Stimulated activated CD4-positive, alpha-beta T cell treated with anti-CD3 and anti-CD28 coated beads, Interleukin-4, amount 100 ng/mL, for 1 hour (primary cell): Measurements from ENCODE around the gene IGLL1.
"Not testable (repeated sequence)": the region's sequence is repeated elsewhere in the genome, so short reads cannot be mapped to it uniquely, and the experiment has no call there.

Experiments used
- DNase-seq: peaks from one replicate; pipeline ENCODE4 v3.0.0-alpha.2; 2020

IGLL1 gene

GRCh38 chr22:23562186-23562585 is 17.9 kb downstream of the IGLL1 start:
- no peak for DNase-seq

GRCh38 chr22:23561025-23561510 is 19.0 kb downstream of the IGLL1 start:
- not testable (repeated sequence) for DNase-seq

GRCh38 chr22:23560215-23560614 is 19.9 kb downstream of the IGLL1 start:
- DNase-seq = not testable (repeated sequence)

- no peak for DNase-seq
Measured at GRCh38 chr22:23557467-23557866, 22.6 kb downstream of the IGLL1 start.

- no peak for DNase-seq
Measured at GRCh38 chr22:23557036-23557435, 23.1 kb downstream of the IGLL1 start.

- no peak for DNase-seq
Measured at GRCh38 chr22:23556026-23556620, 24.0 kb downstream of the IGLL1 start.

GRCh38 chr22:23555118-23555517 is 25.0 kb downstream of the IGLL1 start:
- no peak for DNase-seq

- DNase-seq = no peak
Measured at GRCh38 chr22:23553924-23554870, 25.9 kb downstream of the IGLL1 start.

GRCh38 chr22:23553438-23553837 is 26.7 kb downstream of the IGLL1 start:
- no peak for DNase-seq

GRCh38 chr22:23552573-23552972 is 27.5 kb downstream of the IGLL1 start:
- DNase-seq = no peak

GRCh38 chr22:23551385-23551784 is 28.7 kb downstream of the IGLL1 start:
- DNase-seq = no peak

GRCh38 chr22:23550049-23550650 is 29.9 kb downstream of the IGLL1 start:
- no peak for DNase-seq

GRCh38 chr22:23549198-23549595 is 30.9 kb downstream of the IGLL1 start:
- DNase-seq = no peak

- no peak for DNase-seq
Measured at GRCh38 chr22:23548501-23549197, 31.4 kb downstream of the IGLL1 start.

GRCh38 chr22:23547818-23548500 is 32.1 kb downstream of the IGLL1 start:
- no peak for DNase-seq

GRCh38 chr22:23547382-23547781 is 32.7 kb downstream of the IGLL1 start:
- DNase-seq = not testable (repeated sequence)

- DNase-seq = no peak
Measured at GRCh38 chr22:23544852-23545251, 35.2 kb downstream of the IGLL1 start.

- DNase-seq = not testable (repeated sequence)
Measured at GRCh38 chr22:23543506-23544000, 36.5 kb downstream of the IGLL1 start.

- DNase-seq = no peak
Measured at GRCh38 chr22:23542933-23543332, 37.2 kb downstream of the IGLL1 start.

GRCh38 chr22:23542391-23542790 is 37.7 kb downstream of the IGLL1 start:
- DNase-seq = not testable (repeated sequence)

GRCh38 chr22:23541849-23542281 is 38.2 kb downstream of the IGLL1 start:
- not testable (repeated sequence) for DNase-seq

GRCh38 chr22:23540837-23541236 is 39.3 kb downstream of the IGLL1 start:
- DNase-seq = not testable (repeated sequence)
